Measurements from ENCODE around the gene PRKCZ.

DNA sequence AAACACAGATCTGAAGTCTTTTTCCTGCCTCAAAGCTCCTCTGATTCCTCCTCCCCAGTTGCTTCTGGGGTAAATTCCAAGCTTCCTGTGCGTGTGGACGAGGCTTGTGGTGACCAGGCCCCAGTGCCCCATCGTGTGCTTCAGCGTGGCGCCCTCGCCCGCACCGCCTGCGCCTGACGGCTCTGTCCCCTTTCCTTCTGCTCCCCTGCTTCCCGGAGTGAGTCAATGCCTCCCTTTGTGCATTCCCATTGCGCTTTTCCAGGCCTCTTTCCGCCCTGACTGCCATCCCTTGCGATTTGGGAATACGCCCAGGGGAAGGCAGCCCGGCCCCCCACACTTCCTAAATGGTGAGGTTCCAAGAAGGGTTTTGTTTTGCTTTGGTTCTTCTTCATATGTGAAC is 108.1 kb downstream of the PRKCZ start:
- TF ChIP-seq, protein P1, sequence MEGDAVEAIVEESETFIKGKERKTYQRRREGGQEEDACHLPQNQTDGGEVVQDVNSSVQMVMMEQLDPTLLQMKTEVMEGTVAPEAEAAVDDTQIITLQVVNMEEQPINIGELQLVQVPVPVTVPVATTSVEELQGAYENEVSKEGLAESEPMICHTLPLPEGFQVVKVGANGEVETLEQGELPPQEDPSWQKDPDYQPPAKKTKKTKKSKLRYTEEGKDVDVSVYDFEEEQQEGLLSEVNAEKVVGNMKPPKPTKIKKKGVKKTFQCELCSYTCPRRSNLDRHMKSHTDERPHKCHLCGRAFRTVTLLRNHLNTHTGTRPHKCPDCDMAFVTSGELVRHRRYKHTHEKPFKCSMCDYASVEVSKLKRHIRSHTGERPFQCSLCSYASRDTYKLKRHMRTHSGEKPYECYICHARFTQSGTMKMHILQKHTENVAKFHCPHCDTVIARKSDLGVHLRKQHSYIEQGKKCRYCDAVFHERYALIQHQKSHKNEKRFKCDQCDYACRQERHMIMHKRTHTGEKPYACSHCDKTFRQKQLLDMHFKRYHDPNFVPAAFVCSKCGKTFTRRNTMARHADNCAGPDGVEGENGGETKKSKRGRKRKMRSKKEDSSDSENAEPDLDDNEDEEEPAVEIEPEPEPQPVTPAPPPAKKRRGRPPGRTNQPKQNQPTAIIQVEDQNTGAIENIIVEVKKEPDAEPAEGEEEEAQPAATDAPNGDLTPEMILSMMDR (IDR thresholded peaks at IDR 0.05; ENCODE audit: low read depth, low read length): no peak
- TF ChIP-seq EZH2phosphoT487 (IDR thresholded peaks at IDR 0.05; ENCODE audit: low read depth): no peak

Data from OCI-LY3 (cell line).